Skeletal muscle satellite cell (primary cell): ENCODE data around the gene DTHD1.

Experiments used
- H3K27me3 ChIP-seq: 2 replicates; pipeline ENCODE4 v1.7.0; 2013; ENCODE audit warnings: low read length; ENCODE audit not compliant: control insufficient read depth, insufficient read depth
- H3K36me3 ChIP-seq: 2 replicates; pipeline ENCODE4 v1.7.0; 2013; ENCODE audit warnings: mild to moderate bottlenecking, control low read depth, low read length; ENCODE audit not compliant: insufficient read depth
- H3K4me1 ChIP-seq: 2 replicates; pipeline ENCODE4 v1.7.0; 2013; ENCODE audit warnings: low read length; ENCODE audit not compliant: control insufficient read depth, insufficient read depth
- H3K4me2 ChIP-seq: 2 replicates; pipeline ENCODE4 v1.7.0; 2013; ENCODE audit warnings: mild to moderate bottlenecking, low read length
- H3K4me3 ChIP-seq: 2 replicates; pipeline ENCODE4 v1.7.0; 2013; ENCODE audit warnings: low read length
- H3K9ac ChIP-seq: 2 replicates; pipeline ENCODE4 v1.7.0; 2013; ENCODE audit warnings: mild to moderate bottlenecking, low read depth, low read length, moderate library complexity
- H3K9me3 ChIP-seq: replicated peaks from 2 replicates; pipeline ENCODE4 v1.7.0; 2013; ENCODE audit warnings: mild to moderate bottlenecking, control low read depth, low read length

The DTHD1 gene

GRCh38 chr4:36301127-36301526 is 19.7 kb downstream of the DTHD1 start:
- Histone ChIP-seq H3K4me1 (no peaks in the 10 kb centered on the region), H3K9me3 (peaks cover 4% of the 10 kb centered on the region), H3K36me3 (no peaks in the 10 kb centered on the region), H3K9ac (no peak overlapping the region), H3K27me3 (no peaks in the 10 kb centered on the region), H3K4me3 (no peak overlapping the region), H3K4me2 (no peak overlapping the region)

GRCh38 chr4:36303426-36304137 is 22.2 kb downstream of the DTHD1 start:
- H3K9me3 ChIP-seq, result peaks cover 4% of the 10 kb centered on the region
- H3K4me2 ChIP-seq, result no peak overlapping the region
- no peaks in the 10 kb centered on the region for H3K27me3 ChIP-seq
- H3K4me1 ChIP-seq, result no peaks in the 10 kb centered on the region
- no peaks in the 10 kb centered on the region for H3K36me3 ChIP-seq
- H3K9ac ChIP-seq, result no peak overlapping the region
- H3K4me3 ChIP-seq, result no peak overlapping the region

GRCh38 chr4:36304138-36304681 is 22.8 kb downstream of the DTHD1 start:
- H3K9me3 ChIP-seq, result peaks cover 4% of the 10 kb centered on the region
- H3K4me3 ChIP-seq, result no peak overlapping the region
- no peaks in the 10 kb centered on the region for H3K4me1 ChIP-seq
- no peaks in the 10 kb centered on the region for H3K27me3 ChIP-seq
- no peak overlapping the region for H3K9ac ChIP-seq
- H3K36me3 ChIP-seq, result no peaks in the 10 kb centered on the region
- no peak overlapping the region for H3K4me2 ChIP-seq

GRCh38 chr4:36308150-36308549 is 26.7 kb downstream of the DTHD1 start:
- no peak overlapping the region for H3K4me3 ChIP-seq
- no peak overlapping the region for H3K4me2 ChIP-seq
- H3K27me3 ChIP-seq, result no peaks in the 10 kb centered on the region
- H3K9ac ChIP-seq, result no peak overlapping the region
- no peaks in the 10 kb centered on the region for H3K9me3 ChIP-seq
- no peaks in the 10 kb centered on the region for H3K36me3 ChIP-seq
- H3K4me1 ChIP-seq, result no peaks in the 10 kb centered on the region

GRCh38 chr4:36310216-36310615 is 28.8 kb downstream of the DTHD1 start:
- Histone ChIP-seq H3K4me3 (no peak overlapping the region), H3K4me2 (no peak overlapping the region), H3K36me3 (no peaks in the 10 kb centered on the region), H3K9ac (no peak overlapping the region), H3K9me3 (no peaks in the 10 kb centered on the region), H3K4me1 (no peaks in the 10 kb centered on the region), H3K27me3 (no peaks in the 10 kb centered on the region)

- H3K27me3 ChIP-seq, result no peaks in the 10 kb centered on the region
- H3K9ac ChIP-seq, result no peak overlapping the region
- no peak overlapping the region for H3K4me2 ChIP-seq
- no peak overlapping the region for H3K4me3 ChIP-seq
- no peaks in the 10 kb centered on the region for H3K4me1 ChIP-seq
- no peaks in the 10 kb centered on the region for H3K36me3 ChIP-seq
- H3K9me3 ChIP-seq, result no peaks in the 10 kb centered on the region
These were observed 29.4 kb downstream of the DTHD1 start for GRCh38 chr4:36310793-36311192.

GRCh38 chr4:36312511-36312910 is 31.1 kb downstream of the DTHD1 start:
- no peak overlapping the region for H3K4me2 ChIP-seq
- no peaks in the 10 kb centered on the region for H3K4me1 ChIP-seq
- no peak overlapping the region for H3K4me3 ChIP-seq
- no peak overlapping the region for H3K9ac ChIP-seq
- H3K9me3 ChIP-seq, result no peaks in the 10 kb centered on the region
- H3K36me3 ChIP-seq, result no peaks in the 10 kb centered on the region
- H3K27me3 ChIP-seq, result no peaks in the 10 kb centered on the region

- no peaks in the 10 kb centered on the region for H3K36me3 ChIP-seq
- no peak overlapping the region for H3K9ac ChIP-seq
- no peaks in the 10 kb centered on the region for H3K9me3 ChIP-seq
- no peak overlapping the region for H3K4me2 ChIP-seq
- H3K4me1 ChIP-seq, result no peaks in the 10 kb centered on the region
- H3K4me3 ChIP-seq, result no peak overlapping the region
- H3K27me3 ChIP-seq, result no peaks in the 10 kb centered on the region
These were observed 31.9 kb downstream of the DTHD1 start for GRCh38 chr4:36313301-36313700.

GRCh38 chr4:36313703-36314102 is 32.3 kb downstream of the DTHD1 start:
- H3K4me3 ChIP-seq, result no peak overlapping the region
- H3K27me3 ChIP-seq, result no peaks in the 10 kb centered on the region
- H3K9ac ChIP-seq, result no peak overlapping the region
- no peaks in the 10 kb centered on the region for H3K4me1 ChIP-seq
- no peaks in the 10 kb centered on the region for H3K9me3 ChIP-seq
- no peaks in the 10 kb centered on the region for H3K36me3 ChIP-seq
- no peak overlapping the region for H3K4me2 ChIP-seq

- Histone ChIP-seq H3K27me3 (no peaks in the 10 kb centered on the region), H3K9ac (no peak overlapping the region), H3K36me3 (no peaks in the 10 kb centered on the region), H3K4me2 (no peak overlapping the region), H3K4me1 (no peaks in the 10 kb centered on the region), H3K4me3 (no peak overlapping the region), H3K9me3 (no peaks in the 10 kb centered on the region)
These were observed 35.2 kb downstream of the DTHD1 start for GRCh38 chr4:36316607-36317006.

- Histone ChIP-seq H3K4me1 (no peaks in the 10 kb centered on the region), H3K36me3 (no peaks in the 10 kb centered on the region), H3K4me3 (no peak overlapping the region), H3K4me2 (no peak overlapping the region), H3K27me3 (no peaks in the 10 kb centered on the region), H3K9me3 (no peaks in the 10 kb centered on the region), H3K9ac (no peak overlapping the region)
These were observed 36.3 kb downstream of the DTHD1 start for GRCh38 chr4:36317721-36318120.
